CD14-positive monocyte (primary cell): ENCODE measurements around the gene AGBL1. TPM values are rescaled to one million over a fixed set of nuclear protein-coding genes. Genes with fewer than 3 reads are reported as not detected.

Experiments used
- DNase-seq, 3 donors: peaks; one replicate each; pipeline ENCODE4 v3.0.0-alpha.2; 2011 to 2022
- H2AFZ ChIP-seq: 2 replicates; pipeline ENCODE4 v1.6.0; 2012; ENCODE audit warnings: mild to moderate bottlenecking, low read depth, low read length, inconsistent platforms; ENCODE audit not compliant: insufficient read depth, poor library complexity, severe bottlenecking
- H3K27ac ChIP-seq, 2 donors: 1 replicate in 1 of 2; 2 replicates in 1 of 2; pipeline ENCODE4 v1.5.1; 2012 to 2013; ENCODE audit warnings: low read length in 2 of 2, control low read depth in 1 of 2, inconsistent platforms in 1 of 2, low read depth in 1 of 2, mild to moderate bottlenecking in 1 of 2
- H3K27me3 ChIP-seq, 2 donors: one replicate each; pipeline versions ENCODE4 v1.6.0 to v1.6.1; 2011 to 2013; ENCODE audit warnings: low read length in 2 of 2; ENCODE audit not compliant: control insufficient read depth in 2 of 2, insufficient read depth in 2 of 2
- H3K36me3 ChIP-seq, 2 donors: replicated peaks in 1 of 2; 1 replicate in 1 of 2; 2 replicates in 1 of 2; pipeline versions ENCODE4 v1.5.1 to v1.6.1; 2012 to 2013; ENCODE audit warnings: low read length in 2 of 2, control low read depth in 1 of 2, inconsistent platforms in 1 of 2, mild to moderate bottlenecking in 1 of 2; ENCODE audit not compliant: insufficient read depth in 2 of 2, control insufficient read depth in 1 of 2
- H3K4me1 ChIP-seq, 2 donors: 1 replicate in 1 of 2; 2 replicates in 1 of 2; pipeline versions ENCODE4 v1.5.1 to v1.6.1; 2012 to 2013; ENCODE audit warnings: low read length in 2 of 2, control low read depth in 1 of 2, inconsistent platforms in 1 of 2, mild to moderate bottlenecking in 1 of 2, moderate library complexity in 1 of 2; ENCODE audit not compliant: insufficient read depth in 2 of 2, control insufficient read depth in 1 of 2
- H3K4me2 ChIP-seq: replicated peaks from 2 replicates; pipeline ENCODE3; 2012; ENCODE audit warnings: low read length, moderate library complexity, mild to moderate bottlenecking; ENCODE audit not compliant: poor library complexity, severe bottlenecking; ENCODE audit errors: extremely low read depth
- H3K4me3 ChIP-seq, 3 experiments: fragments of 200-600 bp in 1 of 3; sonication (generic) in 1 of 3; replicated peaks in 1 of 3; 1 replicate in 2 of 3; 2 replicates in 1 of 3; pipeline ENCODE4 v1.5.1; 2011 to 2013; ENCODE audit warnings: low read length in 3 of 3, mild to moderate bottlenecking in 3 of 3, control low read depth in 2 of 3, low read depth in 2 of 3, inconsistent platforms in 1 of 3, moderate library complexity in 1 of 3
- H3K79me2 ChIP-seq: 2 replicates; pipeline ENCODE4 v1.6.0; 2012; ENCODE audit warnings: mild to moderate bottlenecking, control low read depth, inconsistent platforms, low read length, moderate library complexity; ENCODE audit not compliant: insufficient read depth
- H3K9ac ChIP-seq: 2 replicates; pipeline ENCODE4 v1.6.0; 2017; ENCODE audit warnings: low read length, mild to moderate bottlenecking; ENCODE audit not compliant: insufficient read depth, poor library complexity, severe bottlenecking
- H3K9me3 ChIP-seq, 2 donors: replicated peaks in 1 of 2; 1 replicate in 1 of 2; 2 replicates in 1 of 2; pipeline versions ENCODE4 v1.5.1 to v1.6.1; 2012 to 2013; ENCODE audit warnings: low read length in 2 of 2, control low read depth in 1 of 2; ENCODE audit not compliant: control insufficient read depth in 1 of 2, insufficient read depth in 1 of 2
- H4K20me1 ChIP-seq: 2 replicates; pipeline ENCODE4 v1.6.0; 2012; ENCODE audit warnings: mild to moderate bottlenecking, low read length, control low read depth, moderate library complexity; ENCODE audit not compliant: insufficient read depth
- H3K27ac Mint-ChIP-seq, 7 donors: one replicate each; pipeline ENCODE4 v1.8.0; 2020; ENCODE audit warnings: mild to moderate bottlenecking in 7 of 7, mixed read lengths in 7 of 7, moderate library complexity in 6 of 7, inconsistent platforms in 2 of 7
- H3K27me3 Mint-ChIP-seq, 3 donors: one replicate each; pipeline ENCODE4 v1.8.0; 2021 to 2022; ENCODE audit warnings: low read depth in 3 of 3, mild to moderate bottlenecking in 3 of 3, mixed read lengths in 3 of 3, moderate library complexity in 3 of 3, inconsistent platforms in 1 of 3
- H3K36me3 Mint-ChIP-seq, 2 donors: one replicate each; pipeline ENCODE4 v1.8.0; 2020; ENCODE audit warnings: mixed read lengths in 2 of 2, inconsistent platforms in 1 of 2, mild to moderate bottlenecking in 1 of 2
- H3K4me1 Mint-ChIP-seq: one replicate; pipeline ENCODE4 v1.8.0; 2020; ENCODE audit warnings: mild to moderate bottlenecking, mixed read lengths
- H3K4me3 Mint-ChIP-seq, 2 donors: one replicate each; pipeline ENCODE4 v1.8.0; 2020; ENCODE audit warnings: mild to moderate bottlenecking in 2 of 2, mixed read lengths in 2 of 2, moderate library complexity in 1 of 2
- H3K9me3 Mint-ChIP-seq, 7 donors: one replicate each; pipeline ENCODE4 v1.8.0; 2020 to 2022; ENCODE audit warnings: mixed read lengths in 7 of 7, mild to moderate bottlenecking in 6 of 7, moderate library complexity in 6 of 7, inconsistent platforms in 2 of 7
- WGBS: methylation state at CpG from one replicate; pipeline ENCODE4 v1.1.5; 2013; ENCODE audit warnings: missing lambda C conversion rate; ENCODE audit not compliant: insufficient coverage; 5-methylcytosine and 5-hydroxymethylcytosine counted together
- intact Hi-C, 2 donors: fragments of 100-400 bp; cut with micrococcal nuclease; formaldehyde crosslinking; loops; one replicate each; pipeline versions ENCODE4 v1.15.0 to v1.15.1; 2023
- polyA plus RNA-seq, 3 donors: library from polyadenylated mRNA; depleted of rRNA in 1 of 3; unstranded in 2 of 3; stranded (reverse) in 1 of 3; fragments of 300-500 nt in 2 of 3; fragments of >200 nt in 1 of 3; fragmentation: Illumina TruSeq in 2 of 3; gene quantifications; 1 replicate in 2 of 3; 2 replicates in 1 of 3; pipeline ENCODE4 v1.2.3, GENCODE V29; 2012 to 2021
- TF ChIP-seq, protein P1 (sequence below): fragments of 200-600 bp; IDR thresholded peaks from one replicate; pipeline ENCODE4 v1.8.0; 2022; ENCODE audit warnings: antibody characterized with exemption, mild to moderate bottlenecking

Gene AGBL1
- polyA plus RNA-seq, 3 donors, result not detected

DNA sequence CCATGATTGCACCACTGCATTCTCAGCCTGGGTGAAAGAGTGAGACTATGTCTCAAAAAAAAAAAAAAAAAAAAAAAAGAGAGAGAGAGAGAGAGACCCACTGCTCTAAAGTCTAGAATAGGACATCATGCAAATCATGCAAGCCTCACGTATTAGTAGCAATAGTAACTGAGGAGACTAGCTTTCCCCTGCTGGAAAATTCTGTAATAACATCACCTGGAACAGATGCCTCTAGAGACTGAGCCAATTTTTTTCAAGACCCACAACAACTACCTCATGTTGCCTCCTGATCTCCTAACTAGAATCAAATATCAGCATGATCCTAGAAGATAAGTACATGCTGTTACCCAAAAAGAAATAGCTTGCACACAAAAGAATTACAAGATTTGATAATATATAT, 461.9 kb downstream of the AGBL1 start:
- no peak overlapping the region for H3K4me3 Mint-ChIP-seq
- no peaks in the 10 kb centered on the region for H3K79me2 ChIP-seq
- no peaks in the 10 kb centered on the region for H3K27me3 Mint-ChIP-seq
- no peaks in the 10 kb centered on the region for H3K4me1 ChIP-seq
- H2AFZ ChIP-seq, result no peak overlapping the region
- H3K9ac ChIP-seq, result no peak overlapping the region
- no peak overlapping the region for H3K4me2 ChIP-seq
- H3K27me3 ChIP-seq, result no peaks in the 10 kb centered on the region
- H3K27ac ChIP-seq, result no peak overlapping the region
- H3K9me3 ChIP-seq, result peaks cover 10 to 15% of the 10 kb centered on the region in 2 donors
- H3K4me3 ChIP-seq, result no peak overlapping the region
- no peak overlapping the region for H3K27ac Mint-ChIP-seq
- no peak for DNase-seq
- TF ChIP-seq, protein P1, sequence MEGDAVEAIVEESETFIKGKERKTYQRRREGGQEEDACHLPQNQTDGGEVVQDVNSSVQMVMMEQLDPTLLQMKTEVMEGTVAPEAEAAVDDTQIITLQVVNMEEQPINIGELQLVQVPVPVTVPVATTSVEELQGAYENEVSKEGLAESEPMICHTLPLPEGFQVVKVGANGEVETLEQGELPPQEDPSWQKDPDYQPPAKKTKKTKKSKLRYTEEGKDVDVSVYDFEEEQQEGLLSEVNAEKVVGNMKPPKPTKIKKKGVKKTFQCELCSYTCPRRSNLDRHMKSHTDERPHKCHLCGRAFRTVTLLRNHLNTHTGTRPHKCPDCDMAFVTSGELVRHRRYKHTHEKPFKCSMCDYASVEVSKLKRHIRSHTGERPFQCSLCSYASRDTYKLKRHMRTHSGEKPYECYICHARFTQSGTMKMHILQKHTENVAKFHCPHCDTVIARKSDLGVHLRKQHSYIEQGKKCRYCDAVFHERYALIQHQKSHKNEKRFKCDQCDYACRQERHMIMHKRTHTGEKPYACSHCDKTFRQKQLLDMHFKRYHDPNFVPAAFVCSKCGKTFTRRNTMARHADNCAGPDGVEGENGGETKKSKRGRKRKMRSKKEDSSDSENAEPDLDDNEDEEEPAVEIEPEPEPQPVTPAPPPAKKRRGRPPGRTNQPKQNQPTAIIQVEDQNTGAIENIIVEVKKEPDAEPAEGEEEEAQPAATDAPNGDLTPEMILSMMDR, result no peak
- H4K20me1 ChIP-seq, result no peaks in the 10 kb centered on the region
- no CpG with 5 or more reads among the region's 1 CpG for WGBS
- intact Hi-C loops, result no loop called here
- no peaks in the 10 kb centered on the region for H3K4me1 Mint-ChIP-seq
- no peaks in the 10 kb centered on the region for H3K36me3 ChIP-seq
- no peaks in the 10 kb centered on the region for H3K36me3 Mint-ChIP-seq
- H3K9me3 Mint-ChIP-seq, result peaks cover 0 to 18% (median 3%) of the 10 kb centered on the region in 7 donors

DNA sequence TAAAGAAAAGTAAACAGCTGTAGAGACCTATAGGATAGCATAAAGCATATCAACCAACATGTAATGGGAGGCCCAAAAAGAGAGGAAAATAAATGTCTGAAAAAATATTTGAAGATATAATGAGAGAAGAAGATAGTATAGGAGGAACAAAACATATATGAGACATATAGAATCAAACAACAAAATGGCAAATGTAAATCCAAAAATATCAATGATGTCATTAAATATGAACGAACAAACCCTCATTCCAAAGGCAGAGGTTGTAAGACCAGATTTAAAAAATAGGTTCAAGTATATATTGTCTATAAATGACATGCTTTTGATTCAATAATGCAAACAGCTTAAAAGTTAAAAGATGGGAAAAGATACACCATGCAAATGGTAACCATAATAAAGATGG, 470.4 kb downstream of the AGBL1 start:
- no peaks in the 10 kb centered on the region for H3K27me3 Mint-ChIP-seq
- Histone ChIP-seq H3K9me3 (no peaks in the 10 kb centered on the region), H3K4me3 (no peak overlapping the region), H3K4me1 (no peaks in the 10 kb centered on the region), H3K36me3 (no peaks in the 10 kb centered on the region), H4K20me1 (no peaks in the 10 kb centered on the region), H3K27me3 (no peaks in the 10 kb centered on the region), H2AFZ (no peak overlapping the region), H3K4me2 (no peak overlapping the region), H3K9ac (no peak overlapping the region), H3K79me2 (no peaks in the 10 kb centered on the region), H3K27ac (no peak overlapping the region)
- H3K36me3 Mint-ChIP-seq, result no peaks in the 10 kb centered on the region
- intact Hi-C loops, result no loop called here
- WGBS, result no CpG with 5 or more reads among the region's 1 CpG
- no peak overlapping the region for H3K4me3 Mint-ChIP-seq
- H3K27ac Mint-ChIP-seq, result no peak overlapping the region
- TF ChIP-seq, protein P1, result no peak
- DNase-seq, result no peak
- H3K4me1 Mint-ChIP-seq, result no peaks in the 10 kb centered on the region
- H3K9me3 Mint-ChIP-seq, result peaks cover 0 to 5% (median 3%) of the 10 kb centered on the region in 7 donors
